SHP77 treated with DMSO at 0.1 percent for 48 hours (cell line): ENCODE measurements around the gene TMEM233.
"Not testable (repeated sequence)": the region's sequence is repeated elsewhere in the genome, so short reads cannot be mapped to it uniquely, and the experiment has no call there.

ENCODE experiments used
- DNase-seq: peaks from one replicate; lab custom pipeline; 2025; lab: John Stamatoyannopoulos, UW

Gene TMEM233

DNA sequence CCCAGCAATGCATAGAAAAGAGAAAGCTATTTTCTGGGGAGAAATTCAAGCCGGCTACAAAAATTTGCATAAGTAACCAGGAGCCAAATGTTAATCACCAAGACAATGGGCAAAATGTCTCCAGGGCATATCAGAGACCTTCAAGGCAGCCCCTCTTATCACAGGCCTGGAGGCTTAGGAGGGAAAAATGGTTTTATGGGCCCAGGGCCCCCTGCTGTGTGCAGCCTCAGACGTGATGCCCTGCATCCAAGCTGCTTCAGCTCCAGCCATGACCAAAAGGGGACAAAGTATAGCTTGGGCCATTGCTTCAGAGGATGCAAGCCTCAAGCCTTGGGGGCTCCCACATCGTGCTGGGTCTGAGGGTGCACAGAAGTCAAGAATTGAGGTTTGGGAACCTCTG lies 15.8 kb downstream of the TMEM233 start:
- no peak for DNase-seq

- DNase-seq, result peak; percentile 8
These were observed 19.9 kb downstream of the TMEM233 start for GRCh38 chr12:119613319-119613936.

- no peak for DNase-seq
These were observed 21.1 kb downstream of the TMEM233 start for GRCh38 chr12:119614705-119615104.

- DNase-seq, result no peak
These were observed 22.2 kb downstream of the TMEM233 start for GRCh38 chr12:119615518-119616475.

DNA sequence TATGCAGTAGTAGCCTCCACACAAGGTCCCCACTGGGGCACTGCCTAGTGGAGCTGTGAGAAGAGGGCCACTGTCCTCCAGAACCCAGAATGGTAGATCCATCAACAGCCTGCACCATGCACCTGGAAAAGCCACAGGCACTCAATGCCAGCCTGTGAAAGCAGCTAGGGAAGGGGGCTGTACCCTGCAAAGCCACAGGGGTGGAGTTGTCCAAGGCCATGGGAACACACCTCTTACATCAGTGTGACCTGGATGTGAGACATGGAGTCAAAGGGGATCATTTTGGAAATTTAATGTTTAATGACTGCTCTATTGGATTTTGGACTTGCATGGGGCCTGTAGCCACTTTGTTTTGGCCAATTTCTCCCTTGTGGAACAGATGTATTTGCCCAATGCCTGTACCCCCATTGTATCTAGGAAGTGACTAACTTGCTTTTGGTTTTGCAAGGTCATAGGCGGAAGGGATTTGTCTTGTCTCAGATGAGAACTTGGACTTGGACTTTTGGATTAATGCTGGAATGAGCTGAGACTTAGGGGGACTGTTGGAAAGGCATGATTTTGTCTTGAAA lies 24.8 kb downstream of the TMEM233 start:
- DNase-seq, result not testable (repeated sequence)

GRCh38 chr12:119620490-119620889 lies 26.9 kb downstream of the TMEM233 start:
- no peak for DNase-seq

GRCh38 chr12:119621878-119622277 lies 28.3 kb downstream of the TMEM233 start:
- DNase-seq, result no peak

DNA sequence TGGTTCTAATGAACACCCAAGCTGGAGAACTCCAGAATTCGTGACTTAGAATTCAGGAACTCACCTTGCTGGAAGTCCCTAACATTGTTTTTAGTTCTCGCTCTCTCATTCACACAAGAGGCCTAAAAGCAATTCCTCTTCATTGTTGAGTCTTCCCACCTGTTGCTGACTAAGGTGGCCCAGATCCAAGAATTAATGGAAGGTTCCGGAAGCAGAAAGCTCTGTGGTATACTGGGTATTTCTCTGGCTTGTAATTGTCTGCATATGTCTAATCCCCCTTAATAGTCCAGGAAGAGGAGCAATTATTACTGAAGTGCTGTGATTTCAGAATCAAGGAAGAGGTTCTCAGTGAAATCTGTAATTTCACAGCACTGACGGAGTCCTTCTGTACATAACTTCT lies 31.4 kb downstream of the TMEM233 start:
- DNase-seq, result no peak

GRCh38 chr12:119627019-119627643 lies 33.6 kb downstream of the TMEM233 start:
- DNase-seq, result no peak

- DNase-seq, result no peak
These were observed 34.1 kb downstream of the TMEM233 start for GRCh38 chr12:119627686-119628085.

GRCh38 chr12:119630223-119630780 lies 36.7 kb downstream of the TMEM233 start:
- no peak for DNase-seq

GRCh38 chr12:119630962-119631550 lies 37.5 kb downstream of the TMEM233 start:
- no peak for DNase-seq

DNA sequence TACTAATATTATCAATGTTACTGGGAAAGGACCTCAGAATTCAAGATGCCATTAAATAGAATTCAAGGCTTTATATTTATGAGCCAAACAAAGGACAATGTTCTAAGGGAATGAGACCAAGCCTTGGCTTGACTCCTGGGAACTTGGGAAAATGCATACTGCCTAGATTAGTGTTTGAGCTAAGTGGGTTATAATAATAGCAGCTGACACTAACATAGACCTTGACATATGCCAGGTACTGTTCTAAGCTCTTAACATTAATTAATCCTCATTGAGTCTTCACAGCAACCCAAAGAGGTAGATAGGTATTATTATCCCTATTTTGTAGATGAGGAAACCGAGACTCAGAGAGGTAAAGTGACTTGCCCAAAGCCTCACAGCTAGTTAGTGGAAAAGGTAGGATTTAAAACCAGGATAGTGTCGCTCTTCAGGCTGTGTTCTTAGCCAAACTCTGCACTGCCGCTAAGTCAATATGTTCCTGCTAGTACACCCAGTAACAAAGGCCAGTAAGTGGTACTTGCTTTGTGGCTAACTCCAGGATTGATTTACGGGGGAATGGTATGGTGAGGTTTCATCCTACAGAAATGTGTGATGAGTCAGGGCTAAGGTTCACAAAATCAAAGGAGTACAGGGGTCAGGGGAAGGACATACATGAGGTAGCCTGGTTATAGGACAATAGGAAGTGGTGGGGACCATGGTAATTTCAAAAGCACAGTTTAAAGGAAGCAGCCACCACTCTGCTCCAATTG lies 38.5 kb downstream of the TMEM233 start:
- no peak for DNase-seq

DNA sequence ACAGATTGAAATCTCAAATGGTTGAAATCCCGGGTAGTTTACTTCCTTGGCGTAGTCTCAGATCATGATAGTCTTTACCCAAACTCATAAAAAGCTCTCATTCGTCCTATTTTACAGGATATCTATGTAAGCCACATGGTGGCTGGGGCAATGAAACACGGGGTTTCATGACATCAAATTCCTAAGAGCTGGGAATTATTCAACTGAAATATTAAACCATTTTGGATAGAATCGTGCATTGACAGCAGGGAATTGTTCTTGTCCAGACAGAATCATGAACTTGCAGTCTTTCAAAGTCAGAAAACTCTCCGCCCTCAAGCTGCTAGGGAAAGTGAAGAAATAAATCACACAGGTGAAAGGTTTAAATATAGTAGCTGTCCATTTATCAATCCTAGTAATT lies 41.2 kb downstream of the TMEM233 start:
- no peak for DNase-seq

GRCh38 chr12:119642986-119643385 lies 49.4 kb downstream of the TMEM233 start:
- DNase-seq, result no peak

- no peak for DNase-seq
These were observed 51.4 kb downstream of the TMEM233 start for GRCh38 chr12:119644930-119645329.

- no peak for DNase-seq
These were observed 52.0 kb downstream of the TMEM233 start for GRCh38 chr12:119645535-119646059.

GRCh38 chr12:119649202-119649808 lies 55.7 kb downstream of the TMEM233 start:
- DNase-seq, result peak; percentile 2

DNA sequence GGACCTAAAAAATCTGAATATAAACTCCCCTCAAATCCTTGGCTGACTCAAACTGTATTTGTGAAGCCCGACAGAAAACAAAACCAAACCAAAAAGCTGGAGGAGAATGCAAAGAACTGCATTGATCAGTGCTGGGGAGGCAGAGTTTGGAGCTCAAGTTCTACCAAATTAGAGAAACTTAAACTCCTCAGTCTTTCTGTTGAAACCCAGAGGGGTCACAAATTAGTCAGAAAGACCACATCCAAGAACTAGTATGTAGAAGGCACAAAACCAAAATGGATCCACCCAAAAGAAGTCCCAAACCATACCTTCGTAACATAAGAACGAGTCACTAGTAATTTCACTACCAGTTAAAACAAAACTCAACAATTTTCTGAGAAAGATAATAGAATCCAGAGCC lies 59.1 kb downstream of the TMEM233 start:
- DNase-seq, result no peak

GRCh38 chr12:119657001-119657400 lies 63.4 kb downstream of the TMEM233 start:
- not testable (repeated sequence) for DNase-seq
